Transverse colon (tissue), 3 donors: Measurements from ENCODE around the gene MTPN.

ENCODE experiments used
- CTCF ChIP-seq, 5 experiments: fragments of 200-600 bp in 3 of 5; fragments of 450-650 bp in 2 of 5; sonication (generic) in 3 of 5; IDR thresholded peaks; 1 replicate in 2 of 5; 2 replicates in 3 of 5; pipeline ENCODE4 v1.5.1; 2016 to 2017; ENCODE audit warnings: antibody characterized with exemption in 5 of 5, inconsistent platforms in 3 of 5, mild to moderate bottlenecking in 2 of 5, moderate library complexity in 1 of 5
- POLR2A ChIP-seq: fragments of 450-650 bp; IDR thresholded peaks from one replicate; pipeline ENCODE4 v1.6.1; 2016; ENCODE audit warnings: antibody characterized with exemption, mild to moderate bottlenecking, moderate library complexity

GRCh38 chr7:135970682-135971365 is 6.3 kb downstream of the MTPN start:
- TF ChIP-seq POLR2A (no peak), CTCF (IDR thresholded peaks at IDR 0.05) (no peak)
